HUES48 (cell line): Measurements from ENCODE around the gene PSD2.

Experiments
- H3K27ac ChIP-seq: one replicate; pipeline ENCODE4 v1.7.0; 2013; ENCODE audit warnings: low read depth, low read length, inconsistent platforms
- H3K27me3 ChIP-seq: 2 replicates; pipeline ENCODE4 v1.6.1; 2013; ENCODE audit warnings: mild to moderate bottlenecking, low read length; ENCODE audit not compliant: control insufficient read depth, insufficient read depth
- H3K36me3 ChIP-seq: 2 replicates; pipeline ENCODE4 v1.6.1; 2013; ENCODE audit warnings: low read length; ENCODE audit not compliant: control insufficient read depth, insufficient read depth
- H3K4me1 ChIP-seq: 2 replicates; pipeline ENCODE4 v1.6.1; 2013; ENCODE audit warnings: mild to moderate bottlenecking, low read length; ENCODE audit not compliant: control insufficient read depth, insufficient read depth
- H3K4me3 ChIP-seq: 2 replicates; pipeline ENCODE4 v1.5.1; 2013; ENCODE audit warnings: mild to moderate bottlenecking, low read depth, low read length
- H3K9ac ChIP-seq: 2 replicates; pipeline ENCODE4 v1.6.1; 2013; ENCODE audit warnings: mild to moderate bottlenecking, low read depth, low read length, moderate library complexity
- H3K9me3 ChIP-seq: 2 replicates; pipeline ENCODE4 v1.6.1; 2013; ENCODE audit warnings: low read length; ENCODE audit not compliant: control insufficient read depth, insufficient read depth

Gene PSD2

GRCh38 chr5:139884734-139885133, 89.1 kb downstream of the PSD2 start:
- Histone ChIP-seq H3K27ac (no peak overlapping the region), H3K4me1 (no peaks in the 10 kb centered on the region), H3K9ac (no peak overlapping the region), H3K9me3 (no peaks in the 10 kb centered on the region), H3K4me3 (no peak overlapping the region), H3K36me3 (no peaks in the 10 kb centered on the region), H3K27me3 (peaks cover 5% of the 10 kb centered on the region; the same call in 1 of the 2 replicates)

GRCh38 chr5:139885172-139885856, 89.7 kb downstream of the PSD2 start:
- Histone ChIP-seq H3K27me3 (peaks cover 5% of the 10 kb centered on the region; the same call in 1 of the 2 replicates), H3K9me3 (no peaks in the 10 kb centered on the region), H3K4me3 (no peak overlapping the region), H3K9ac (no peak overlapping the region), H3K27ac (no peak overlapping the region), H3K36me3 (no peaks in the 10 kb centered on the region), H3K4me1 (no peaks in the 10 kb centered on the region)

GRCh38 chr5:139885857-139886208, 90.2 kb downstream of the PSD2 start:
- no peaks in the 10 kb centered on the region for H3K9me3 ChIP-seq
- no peak overlapping the region for H3K4me3 ChIP-seq
- peaks cover 5% of the 10 kb centered on the region; the same call in 1 of the 2 replicates for H3K27me3 ChIP-seq
- H3K9ac ChIP-seq: no peak overlapping the region
- H3K4me1 ChIP-seq: no peaks in the 10 kb centered on the region
- H3K36me3 ChIP-seq: no peaks in the 10 kb centered on the region
- no peak overlapping the region for H3K27ac ChIP-seq

- no peaks in the 10 kb centered on the region for H3K9me3 ChIP-seq
- no peaks in the 10 kb centered on the region for H3K36me3 ChIP-seq
- no peak overlapping the region for H3K9ac ChIP-seq
- H3K4me1 ChIP-seq: no peaks in the 10 kb centered on the region
- H3K27ac ChIP-seq: no peak overlapping the region
- H3K27me3 ChIP-seq: peaks cover 5% of the 10 kb centered on the region; the same call in 1 of the 2 replicates
- H3K4me3 ChIP-seq: no peak overlapping the region
These were observed 90.6 kb downstream of the PSD2 start for GRCh38 chr5:139886213-139886612.

- Histone ChIP-seq H3K27ac (no peak overlapping the region), H3K4me1 (no peaks in the 10 kb centered on the region), H3K9me3 (no peaks in the 10 kb centered on the region), H3K9ac (no peak overlapping the region), H3K36me3 (no peaks in the 10 kb centered on the region), H3K27me3 (peaks cover 5% of the 10 kb centered on the region; the same call in 1 of the 2 replicates), H3K4me3 (no peak overlapping the region)
These were observed 92.8 kb downstream of the PSD2 start for GRCh38 chr5:139888370-139888769.

- no peak overlapping the region for H3K4me3 ChIP-seq
- peaks cover 5% of the 10 kb centered on the region; the same call in 1 of the 2 replicates for H3K27me3 ChIP-seq
- no peaks in the 10 kb centered on the region for H3K36me3 ChIP-seq
- no peak overlapping the region for H3K27ac ChIP-seq
- H3K9ac ChIP-seq: no peak overlapping the region
- no peaks in the 10 kb centered on the region for H3K9me3 ChIP-seq
- H3K4me1 ChIP-seq: no peaks in the 10 kb centered on the region
These were observed 93.8 kb downstream of the PSD2 start for GRCh38 chr5:139889410-139889809.

- no peaks in the 10 kb centered on the region for H3K4me1 ChIP-seq
- H3K27me3 ChIP-seq: peaks cover 16% of the 10 kb centered on the region
- no peaks in the 10 kb centered on the region for H3K9me3 ChIP-seq
- no peak overlapping the region for H3K9ac ChIP-seq
- H3K36me3 ChIP-seq: no peaks in the 10 kb centered on the region
- no peak overlapping the region for H3K27ac ChIP-seq
- H3K4me3 ChIP-seq: no peak overlapping the region
These were observed 98.3 kb downstream of the PSD2 start for GRCh38 chr5:139893873-139894272.
